ENCODE measurements around the gene ASS1. TPM values are rescaled to one million over a fixed set of nuclear protein-coding genes. Genes with fewer than 3 reads are reported as not detected.

ASS1 gene
- polyA plus RNA-seq, 12 donors = 37.6 to 134 (median 49.1) TPM; not detected in 1

GRCh38 chr9:130451509-130452388, 7.0 kb downstream of the ASS1 start:
- peak; percentile 65 for DNase-seq

- DNase-seq = no peak
Measured at GRCh38 chr9:130452835-130453234, 8.1 kb downstream of the ASS1 start.

- DNase-seq = no peak
Measured at GRCh38 chr9:130453487-130453886, 8.7 kb downstream of the ASS1 start.

- DNase-seq = no peak
Measured at GRCh38 chr9:130454096-130454811, 9.5 kb downstream of the ASS1 start.

DNA sequence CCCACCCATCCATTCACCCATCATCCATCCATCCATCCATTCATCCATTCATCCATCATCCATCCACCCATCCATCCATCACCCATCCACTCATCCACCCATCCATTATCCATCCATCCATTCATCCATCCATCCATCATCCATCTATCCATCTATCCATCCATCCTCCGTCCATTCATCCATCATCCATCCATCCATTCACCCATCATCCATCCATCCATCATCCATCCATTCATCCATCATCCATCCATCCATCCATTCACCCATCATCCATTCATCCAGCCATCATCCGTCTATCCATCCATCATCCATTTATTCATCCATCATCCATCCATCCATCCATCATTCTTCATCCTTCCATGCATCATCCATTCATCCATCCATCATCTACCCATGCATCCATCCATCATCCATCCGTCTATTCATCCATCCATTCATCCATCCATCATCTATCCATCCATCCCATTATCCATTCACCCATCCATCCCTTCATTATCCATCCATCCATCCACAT, 10.1 kb downstream of the ASS1 start:
- no peak for DNase-seq

GRCh38 chr9:130458027-130458803, 13.5 kb downstream of the ASS1 start:
- DNase-seq = no peak

DNA sequence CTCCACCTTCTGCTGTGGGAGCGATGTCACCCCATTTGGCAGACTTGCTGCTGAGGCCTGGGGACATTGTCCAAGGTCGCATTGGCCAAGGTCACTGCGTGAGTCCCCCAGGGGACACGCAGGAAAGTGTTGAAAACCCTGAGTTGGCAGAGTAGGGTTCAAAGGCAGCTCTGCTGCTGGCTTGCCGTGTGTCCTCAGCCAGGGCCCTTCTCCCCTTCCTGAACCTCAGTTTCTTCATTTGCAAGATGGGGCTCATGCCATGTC, 14.0 kb downstream of the ASS1 start:
- DNase-seq = no peak

DNA sequence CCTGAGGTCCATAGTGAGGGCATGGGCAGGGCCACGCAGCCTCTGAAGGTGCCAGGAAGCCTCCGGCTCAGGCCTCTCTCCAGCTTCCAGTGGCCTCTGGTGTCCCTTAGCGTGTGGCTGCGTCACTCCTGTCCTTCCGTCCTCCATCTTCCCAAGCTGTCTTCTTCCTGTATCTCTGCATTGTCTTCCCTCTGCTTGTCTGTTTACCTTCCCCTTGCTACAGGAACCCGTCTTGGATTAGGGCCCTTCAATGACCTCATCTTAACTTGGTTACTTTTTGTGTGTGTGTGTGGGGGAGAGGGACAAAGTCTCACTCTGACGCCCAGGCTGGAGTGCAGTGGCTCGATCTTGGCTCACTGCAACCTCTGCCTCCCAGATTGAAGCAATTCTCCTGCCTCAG, 14.4 kb downstream of the ASS1 start:
- no peak for DNase-seq

DNA sequence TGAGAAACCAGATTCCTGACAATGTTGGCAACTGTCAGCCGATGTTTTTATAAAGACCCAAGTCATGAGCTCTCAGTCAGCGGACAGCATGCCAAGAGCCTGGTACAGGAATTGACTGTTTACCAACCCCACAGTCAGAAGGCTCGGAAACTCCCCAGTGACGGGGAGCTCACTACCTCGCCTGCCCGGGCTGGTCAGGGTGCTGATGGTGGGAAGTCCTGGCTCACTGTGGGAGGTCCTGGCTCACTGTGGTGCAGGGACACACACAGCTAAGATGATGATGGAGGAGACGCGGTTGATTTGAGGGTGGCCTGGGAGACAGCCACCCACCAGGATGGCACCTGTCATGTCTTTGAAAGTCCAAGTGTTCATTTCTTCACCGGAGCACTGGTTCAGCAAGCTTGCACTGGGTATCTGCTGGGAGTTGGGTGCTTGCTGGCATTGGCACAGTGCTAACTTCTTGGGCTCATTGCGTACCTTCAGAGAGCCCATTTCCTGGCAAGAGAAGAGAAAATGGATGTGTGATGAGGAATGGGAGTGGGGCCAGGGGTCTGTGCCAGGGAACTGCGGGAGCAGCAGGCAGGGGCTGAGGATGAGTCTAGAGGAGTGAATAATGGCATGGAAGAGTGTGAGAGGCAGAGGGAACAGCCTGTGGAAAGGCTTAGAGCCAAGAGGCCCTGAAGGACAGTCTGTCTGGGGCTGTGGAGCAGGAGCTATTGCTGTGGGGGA, 15.3 kb downstream of the ASS1 start:
- no peak for DNase-seq

- peak; percentile 45 for DNase-seq
Measured at GRCh38 chr9:130461218-130461630, 16.5 kb downstream of the ASS1 start.

- DNase-seq = no peak
Measured at GRCh38 chr9:130461731-130462130, 17.0 kb downstream of the ASS1 start.

- no peak for DNase-seq
Measured at GRCh38 chr9:130462685-130463540, 18.2 kb downstream of the ASS1 start.

- DNase-seq = no peak
Measured at GRCh38 chr9:130463763-130464745, 19.3 kb downstream of the ASS1 start.

- no peak for DNase-seq
Measured at GRCh38 chr9:130465383-130466096, 20.8 kb downstream of the ASS1 start.

- no peak for DNase-seq
Measured at GRCh38 chr9:130466537-130467217, 21.9 kb downstream of the ASS1 start.

- no peak for DNase-seq
Measured at GRCh38 chr9:130467316-130467715, 22.6 kb downstream of the ASS1 start.

GRCh38 chr9:130468566-130468965, 23.8 kb downstream of the ASS1 start:
- no peak for DNase-seq

DNA sequence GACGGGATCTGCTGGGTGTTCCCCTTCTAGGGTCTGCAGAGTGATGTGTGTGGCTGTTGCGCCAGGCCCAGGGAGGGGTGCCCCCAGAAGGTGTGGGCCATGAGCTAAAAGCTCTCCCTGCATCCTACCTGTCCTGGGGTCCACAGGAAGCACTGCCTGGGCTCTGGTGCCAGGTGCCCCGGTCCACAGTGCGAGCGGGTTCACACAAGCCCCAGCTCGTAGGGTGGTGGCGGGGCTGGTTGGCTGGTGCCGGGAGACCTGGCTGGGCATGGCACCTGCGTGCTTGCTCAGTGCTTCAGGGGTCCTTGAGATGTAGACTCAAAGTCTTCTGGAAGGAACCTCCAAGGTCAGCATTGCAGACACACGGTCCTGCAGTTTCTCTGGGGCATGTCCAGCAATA, 25.5 kb downstream of the ASS1 start:
- no peak for DNase-seq
